Neuronal stem cell (in vitro differentiated cells): ENCODE measurements around the gene PLCH1. TPM values are rescaled to one million over a fixed set of nuclear protein-coding genes. Genes with fewer than 3 reads are reported as not detected.

Experiments
- DNase-seq: peaks from one replicate; pipeline ENCODE4 v3.0.0-alpha.2; 2013; ENCODE audit warnings: low spot score
- H2AFZ ChIP-seq: one replicate; pipeline ENCODE4 v1.6.1; 2013; ENCODE audit warnings: mild to moderate bottlenecking, low read length, inconsistent platforms
- H2AK5ac ChIP-seq: 2 replicates; pipeline ENCODE4 v1.6.1; 2013; ENCODE audit warnings: low read depth, mild to moderate bottlenecking, inconsistent platforms, low read length, moderate library complexity, mixed read lengths
- H2BK120ac ChIP-seq: 2 replicates; pipeline ENCODE4 v1.6.1; 2013; ENCODE audit warnings: low read depth, mild to moderate bottlenecking, inconsistent platforms, low read length, moderate library complexity, mixed read lengths
- H2BK12ac ChIP-seq: one replicate; pipeline ENCODE4 v1.6.1; 2013; ENCODE audit warnings: low read length, inconsistent platforms
- H2BK15ac ChIP-seq: 2 replicates; pipeline ENCODE4 v1.6.1; 2013; ENCODE audit warnings: mild to moderate bottlenecking, low read length, inconsistent platforms, mixed read lengths
- H2BK5ac ChIP-seq: one replicate; pipeline ENCODE4 v1.6.1; 2013; ENCODE audit warnings: inconsistent platforms, mild to moderate bottlenecking, low read length, moderate library complexity
- H3K14ac ChIP-seq: one replicate; pipeline ENCODE4 v1.6.1; 2013; ENCODE audit warnings: low read length, inconsistent platforms
- H3K18ac ChIP-seq: 2 replicates; pipeline ENCODE4 v1.6.1; 2013; ENCODE audit warnings: low read length, inconsistent platforms
- H3K23ac ChIP-seq: 2 replicates; pipeline ENCODE4 v1.6.1; 2013; ENCODE audit warnings: low read depth, mild to moderate bottlenecking, mixed read lengths, low read length, inconsistent platforms; ENCODE audit not compliant: poor library complexity
- H3K27ac ChIP-seq: replicated peaks from 3 replicates; pipeline ENCODE4 v1.5.1; 2013; ENCODE audit warnings: low read length, inconsistent platforms
- H3K27me3 ChIP-seq, 3 experiments: 2 replicates each; pipeline ENCODE4 v1.6.1; 2013; ENCODE audit warnings: low read length in 3 of 3, mild to moderate bottlenecking in 2 of 3, inconsistent platforms in 1 of 3, low read depth in 1 of 3, mixed read lengths in 1 of 3, moderate library complexity in 1 of 3; ENCODE audit not compliant: control insufficient read depth in 3 of 3, insufficient read depth in 3 of 3
- H3K36me3 ChIP-seq, 2 donors: replicated peaks in 1 of 2; 2 replicates each; pipeline ENCODE4 v1.6.1; 2013; ENCODE audit warnings: low read length in 2 of 2; ENCODE audit not compliant: control insufficient read depth in 2 of 2, insufficient read depth in 2 of 2
- H3K4ac ChIP-seq: 2 replicates; pipeline ENCODE4 v1.6.1; 2013; ENCODE audit warnings: inconsistent platforms, mild to moderate bottlenecking, low read length, moderate library complexity
- H3K4me1 ChIP-seq, 2 donors: 1 replicate in 1 of 2; 2 replicates in 1 of 2; pipeline ENCODE4 v1.6.1; 2013; ENCODE audit warnings: low read length in 2 of 2, low read depth in 1 of 2; ENCODE audit not compliant: control insufficient read depth in 2 of 2, insufficient read depth in 1 of 2
- H3K4me2 ChIP-seq: one replicate; pipeline ENCODE4 v1.6.1; 2013; ENCODE audit warnings: mild to moderate bottlenecking, low read length, inconsistent platforms; ENCODE audit not compliant: insufficient read depth, poor library complexity, severe bottlenecking
- H3K4me3 ChIP-seq, 2 donors: 2 replicates each; pipeline ENCODE4 v1.5.1; 2013; ENCODE audit warnings: low read length in 2 of 2, mild to moderate bottlenecking in 2 of 2, inconsistent platforms in 1 of 2, moderate library complexity in 1 of 2
- H3K79me1 ChIP-seq: one replicate; pipeline ENCODE4 v1.6.1; 2013; ENCODE audit warnings: low read depth, mild to moderate bottlenecking, inconsistent platforms, low read length, moderate library complexity
- H3K9ac ChIP-seq: one replicate; pipeline ENCODE4 v1.6.1; 2013; ENCODE audit warnings: mild to moderate bottlenecking, low read depth, low read length, inconsistent platforms; ENCODE audit not compliant: poor library complexity
- H3K9me3 ChIP-seq, 2 donors: replicated peaks in 1 of 2; 2 replicates each; pipeline versions ENCODE3 to v1.6.1; 2013; ENCODE audit warnings: low read length in 2 of 2, mild to moderate bottlenecking in 2 of 2, inconsistent platforms in 1 of 2, low read depth in 1 of 2, mixed read lengths in 1 of 2, moderate library complexity in 1 of 2; ENCODE audit not compliant: control insufficient read depth in 2 of 2, insufficient read depth in 1 of 2
- H4K8ac ChIP-seq: one replicate; pipeline ENCODE4 v1.6.1; 2013; ENCODE audit warnings: low read depth, mild to moderate bottlenecking, inconsistent platforms, low read length, moderate library complexity
- H4K91ac ChIP-seq: one replicate; pipeline ENCODE4 v1.6.1; 2013; ENCODE audit warnings: low read length, low read depth, mild to moderate bottlenecking, inconsistent platforms; ENCODE audit not compliant: poor library complexity
- WGBS, 2 donors: extraction: QIAGEN DNeasy Blood & Tissue Kit; methylation state at CpG; one replicate each; pipeline ENCODE4 v1.1.7; 2013; ENCODE audit warnings: missing lambda C conversion rate in 2 of 2, mixed read lengths in 1 of 2; ENCODE audit not compliant: insufficient read length in 2 of 2, insufficient replicate concordance in 1 of 2; ENCODE audit errors: extremely low coverage in 2 of 2; 5-methylcytosine and 5-hydroxymethylcytosine counted together
- small RNA-seq: library from polyadenylated mRNA; stranded (forward); fragments of <200 nt; extraction: miRNeasy Mini kit (QIAGEN cat#:217004); gene quantifications from one replicate; pipeline ENCODE3, GENCODE V24; 2013; ENCODE audit not compliant: insufficient read depth

PLCH1 gene

DNA sequence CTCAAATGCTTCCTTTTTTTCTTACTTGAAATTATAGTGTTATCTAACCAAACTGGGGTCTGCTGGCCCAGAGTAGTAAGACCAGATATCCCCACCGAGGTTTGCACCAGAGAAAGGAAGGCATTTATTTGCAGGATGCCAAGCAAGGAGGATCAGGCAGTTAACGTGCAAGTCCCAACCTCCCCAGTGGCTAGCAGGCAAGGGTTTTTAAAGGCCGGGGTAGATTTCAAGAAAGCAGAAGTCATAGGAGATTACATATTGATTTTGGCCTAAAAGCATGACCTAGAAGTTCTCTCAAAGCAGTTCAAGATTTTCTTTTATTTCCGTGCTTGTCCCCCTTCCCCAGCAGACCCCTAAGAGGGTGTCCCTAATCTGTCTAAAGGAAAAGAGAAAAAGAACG lies 418.6 kb downstream of the PLCH1 start:
- Histone ChIP-seq H2BK15ac (no peak overlapping the region), H3K4me2 (no peak overlapping the region), H2BK12ac (no peak overlapping the region), H2AFZ (peak overlapping the region; percentile 52), H2AK5ac (no peak overlapping the region), H3K79me1 (no peaks in the 10 kb centered on the region), H3K27ac (no peak overlapping the region), H4K8ac (no peak overlapping the region), H2BK120ac (no peak overlapping the region), H3K4ac (no peak overlapping the region), H3K4me1 (peaks cover 1 to 2% of the 10 kb centered on the region in 2 donors), H3K9me3 (no peaks in the 10 kb centered on the region), H2BK5ac (no peak overlapping the region), H3K9ac (no peak overlapping the region), H3K14ac (no peak overlapping the region), H3K4me3 (no peak overlapping the region), H3K18ac (no peak overlapping the region), H4K91ac (no peak overlapping the region), H3K36me3 (no peaks in the 10 kb centered on the region), H3K23ac (no peak overlapping the region), H3K27me3 (no peaks in the 10 kb centered on the region)
- no peak for DNase-seq
- WGBS, 2 donors: no CpG with 5 or more reads among the region's 5 CpGs

Small RNAs within 50 kb of the gene (small RNA-seq; reads per million reads assigned to genes)
- gene AC108729.3 (not detected), gene RN7SL715P (not detected)
